DMS 273 (cell line): ENCODE results near the gene NLRP7.

Source experiments
- DNase-seq: peaks from one replicate; lab custom pipeline; 2025; ENCODE audit not compliant: unreplicated experiment; lab: John Stamatoyannopoulos, UW

The NLRP7 gene

GRCh38 chr19:54875506-54875905, 71.8 kb downstream of the NLRP7 start:
- DNase-seq, result no peak

- no peak for DNase-seq
Measured at GRCh38 chr19:54873990-54874389, 73.3 kb downstream of the NLRP7 start, which contains the start of gene FCAR. TSS of gene FCAR (plus strand) at chr19:54874235. CDS start at chr19:54874290, 55 bp downstream.
